GM12874 (cell line): Measurements from ENCODE around the gene PHF21A.

Experiments used
- TF ChIP-seq, protein P1 (sequence below): IDR thresholded peaks from 2 replicates; pipeline ENCODE4 v1.5.1; 2011; ENCODE audit warnings: low read depth, mild to moderate bottlenecking, control low read depth, low read length, moderate library complexity; ENCODE audit not compliant: insufficient read depth

Gene PHF21A

GRCh38 chr11:45945397-45945999, 175.8 kb downstream of the PHF21A start:
- TF ChIP-seq, protein P1, sequence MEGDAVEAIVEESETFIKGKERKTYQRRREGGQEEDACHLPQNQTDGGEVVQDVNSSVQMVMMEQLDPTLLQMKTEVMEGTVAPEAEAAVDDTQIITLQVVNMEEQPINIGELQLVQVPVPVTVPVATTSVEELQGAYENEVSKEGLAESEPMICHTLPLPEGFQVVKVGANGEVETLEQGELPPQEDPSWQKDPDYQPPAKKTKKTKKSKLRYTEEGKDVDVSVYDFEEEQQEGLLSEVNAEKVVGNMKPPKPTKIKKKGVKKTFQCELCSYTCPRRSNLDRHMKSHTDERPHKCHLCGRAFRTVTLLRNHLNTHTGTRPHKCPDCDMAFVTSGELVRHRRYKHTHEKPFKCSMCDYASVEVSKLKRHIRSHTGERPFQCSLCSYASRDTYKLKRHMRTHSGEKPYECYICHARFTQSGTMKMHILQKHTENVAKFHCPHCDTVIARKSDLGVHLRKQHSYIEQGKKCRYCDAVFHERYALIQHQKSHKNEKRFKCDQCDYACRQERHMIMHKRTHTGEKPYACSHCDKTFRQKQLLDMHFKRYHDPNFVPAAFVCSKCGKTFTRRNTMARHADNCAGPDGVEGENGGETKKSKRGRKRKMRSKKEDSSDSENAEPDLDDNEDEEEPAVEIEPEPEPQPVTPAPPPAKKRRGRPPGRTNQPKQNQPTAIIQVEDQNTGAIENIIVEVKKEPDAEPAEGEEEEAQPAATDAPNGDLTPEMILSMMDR = no peak

- TF ChIP-seq, protein P1 = no peak
Observed at GRCh38 chr11:45942381-45942780, 178.9 kb downstream of the PHF21A start.

GRCh38 chr11:45941285-45941684, 180.0 kb downstream of the PHF21A start:
- TF ChIP-seq, protein P1 = no peak

- TF ChIP-seq, protein P1 = no peak
Observed at GRCh38 chr11:45939836-45940235, 181.4 kb downstream of the PHF21A start.

GRCh38 chr11:45937916-45938315, 183.3 kb downstream of the PHF21A start:
- TF ChIP-seq, protein P1 = no peak

DNA sequence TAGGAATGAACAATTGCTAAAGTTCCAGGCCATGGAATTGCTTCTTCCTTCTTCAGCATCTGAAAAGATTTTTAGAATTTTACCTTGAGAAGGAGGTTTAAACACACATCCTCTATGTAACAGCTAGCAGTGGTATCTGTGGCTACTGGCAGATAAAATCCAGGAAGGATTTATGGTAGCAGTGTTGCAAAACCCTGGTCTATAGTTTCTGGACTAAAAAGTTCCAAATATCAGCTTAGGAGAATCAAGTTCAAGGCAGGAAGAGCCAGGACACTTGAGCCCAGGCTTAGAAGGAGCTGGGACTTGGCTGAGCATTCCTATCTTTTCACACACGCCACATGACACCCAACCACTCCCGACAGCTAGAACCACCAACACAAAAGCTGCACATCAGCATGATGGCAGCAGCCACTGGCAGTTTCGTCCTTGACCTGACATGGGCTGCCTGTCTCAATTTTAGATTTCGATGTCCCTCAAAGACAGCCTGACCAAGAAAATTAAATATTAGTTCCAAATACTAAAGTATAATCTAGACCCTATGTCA, 184.7 kb downstream of the PHF21A start:
- TF ChIP-seq, protein P1 = no peak

- TF ChIP-seq, protein P1 = no peak
Observed at GRCh38 chr11:45935349-45936064, 185.7 kb downstream of the PHF21A start.
